SKM-1 (cell line): ENCODE results near the gene ITIH5.
"Not testable (repeated sequence)": the region's sequence is repeated elsewhere in the genome, so short reads cannot be mapped to it uniquely, and the experiment has no call there.

Experiments used
- DNase-seq: peaks from one replicate; lab custom pipeline; 2025; ENCODE audit not compliant: unreplicated experiment; lab: John Stamatoyannopoulos, UW

Gene ITIH5

DNA sequence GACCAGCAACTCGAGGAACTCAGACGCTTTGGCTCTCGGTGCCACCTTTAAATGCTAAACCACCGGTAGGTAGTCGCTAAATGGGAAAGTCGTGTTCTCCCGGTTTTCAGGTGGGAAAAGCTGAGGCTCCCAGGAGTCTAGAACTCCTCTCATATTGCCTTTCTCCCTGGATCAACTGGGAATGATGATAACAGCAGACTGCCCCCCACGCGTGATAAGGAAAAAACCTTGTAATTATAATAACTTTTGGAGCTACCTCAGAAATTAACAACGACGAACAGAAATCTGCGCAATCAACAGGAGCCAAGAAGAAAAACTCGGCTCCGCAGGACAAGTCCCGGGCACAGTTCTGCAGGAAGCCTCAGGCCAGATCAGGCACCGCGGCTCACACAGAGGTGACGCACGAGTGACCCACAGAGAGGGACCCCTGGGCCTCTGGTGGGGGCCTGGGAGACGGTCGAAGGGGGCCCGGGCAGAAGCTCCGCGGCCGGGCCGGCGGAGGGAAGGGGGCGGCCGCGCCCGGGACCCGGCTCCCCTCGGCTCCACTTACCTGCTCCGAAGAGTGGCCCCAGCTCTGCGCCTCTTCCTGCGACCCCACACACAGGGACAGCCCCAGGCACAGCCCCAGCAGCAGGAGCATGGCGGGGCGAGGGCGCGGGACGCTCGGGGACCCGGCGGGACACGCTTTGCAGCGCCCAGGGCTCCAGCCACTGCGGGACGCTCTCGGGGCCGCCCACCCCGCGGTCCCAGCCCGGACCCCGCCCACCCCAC lies at the start of gene ITIH5:
ITIH5 (minus strand) TSS at position 714 of the 771 bp plus-strand sequence; CDS start at position 640, 74 bp downstream.
- DNase-seq = no peak

DNA sequence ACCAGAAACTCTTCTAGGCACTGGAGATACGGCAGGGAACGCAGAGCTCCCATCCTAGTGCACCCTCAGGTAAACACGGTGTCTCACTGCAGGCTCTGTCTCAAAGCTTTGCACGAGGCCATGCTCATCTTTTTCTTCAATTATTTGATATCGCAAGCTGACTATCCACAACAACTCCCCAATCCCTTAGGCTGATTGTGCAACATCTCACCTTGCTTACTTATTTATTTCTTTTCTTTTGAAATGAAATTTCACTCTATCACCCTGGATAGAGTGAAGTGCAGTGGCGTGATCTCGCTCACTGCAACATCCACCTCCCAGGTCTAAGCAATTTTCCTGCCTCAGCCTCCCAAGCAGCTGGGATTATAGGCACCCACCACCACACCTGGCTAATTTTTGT lies 48.7 kb upstream of the ITIH5 start:
- no peak for DNase-seq

DNA sequence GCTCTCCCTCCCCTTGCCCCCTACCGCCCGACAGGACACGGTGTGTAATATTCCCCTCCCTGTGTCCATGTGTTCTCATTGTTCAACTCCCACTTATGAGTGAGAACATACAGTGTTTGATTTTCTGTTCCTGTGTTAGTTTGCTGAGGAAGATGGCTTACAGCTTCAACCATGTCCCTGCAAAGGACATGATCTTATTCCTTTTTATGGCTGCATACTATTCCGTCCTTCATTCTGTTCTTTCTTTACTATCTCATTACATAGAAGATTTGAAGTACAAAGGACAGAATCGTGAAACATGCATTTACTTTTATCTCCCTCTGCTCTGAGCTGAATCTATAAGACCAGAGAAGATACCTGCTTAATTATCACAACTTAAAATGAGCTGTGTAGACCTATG lies 44.3 kb upstream of the ITIH5 start:
- DNase-seq = not testable (repeated sequence)

DNA sequence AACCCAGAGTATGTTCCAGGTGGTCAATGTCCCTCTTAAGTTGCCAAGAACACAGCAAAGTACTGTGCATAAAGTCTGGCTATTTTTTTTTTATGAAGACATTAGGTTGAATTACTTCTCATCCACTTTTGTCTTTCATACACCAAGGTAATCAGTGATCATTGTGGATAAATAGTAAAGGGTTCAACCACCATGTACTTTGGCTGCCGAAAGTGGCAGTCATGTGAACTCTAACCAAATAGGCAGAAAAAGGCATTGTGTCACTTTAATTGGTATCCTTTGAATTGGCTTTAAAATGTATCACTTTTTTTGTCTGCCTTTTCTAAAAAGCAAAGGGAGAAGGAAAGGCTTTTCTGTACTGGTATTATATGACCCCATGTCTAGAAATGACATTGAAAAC lies 43.7 kb upstream of the ITIH5 start:
- DNase-seq = no peak

DNA sequence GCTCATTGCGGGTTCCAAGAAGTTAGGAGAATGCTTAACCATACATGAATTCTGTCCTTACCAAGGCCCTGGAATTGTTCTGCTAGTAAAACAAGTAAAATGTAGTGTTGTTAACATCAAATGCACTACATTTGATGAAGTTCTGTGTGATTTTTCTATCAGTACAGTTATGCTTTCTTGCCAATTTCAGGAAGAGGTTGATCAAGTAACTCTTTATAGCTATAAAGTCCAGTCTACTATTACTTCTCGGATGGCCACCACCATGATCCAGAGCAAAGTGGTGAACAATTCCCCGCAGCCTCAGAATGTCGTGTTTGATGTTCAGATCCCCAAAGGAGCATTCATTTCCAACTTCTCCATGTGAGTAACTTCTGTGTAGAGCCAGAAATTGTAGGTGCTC lies 42.1 kb upstream of the ITIH5 start:
- DNase-seq = no peak

DNA sequence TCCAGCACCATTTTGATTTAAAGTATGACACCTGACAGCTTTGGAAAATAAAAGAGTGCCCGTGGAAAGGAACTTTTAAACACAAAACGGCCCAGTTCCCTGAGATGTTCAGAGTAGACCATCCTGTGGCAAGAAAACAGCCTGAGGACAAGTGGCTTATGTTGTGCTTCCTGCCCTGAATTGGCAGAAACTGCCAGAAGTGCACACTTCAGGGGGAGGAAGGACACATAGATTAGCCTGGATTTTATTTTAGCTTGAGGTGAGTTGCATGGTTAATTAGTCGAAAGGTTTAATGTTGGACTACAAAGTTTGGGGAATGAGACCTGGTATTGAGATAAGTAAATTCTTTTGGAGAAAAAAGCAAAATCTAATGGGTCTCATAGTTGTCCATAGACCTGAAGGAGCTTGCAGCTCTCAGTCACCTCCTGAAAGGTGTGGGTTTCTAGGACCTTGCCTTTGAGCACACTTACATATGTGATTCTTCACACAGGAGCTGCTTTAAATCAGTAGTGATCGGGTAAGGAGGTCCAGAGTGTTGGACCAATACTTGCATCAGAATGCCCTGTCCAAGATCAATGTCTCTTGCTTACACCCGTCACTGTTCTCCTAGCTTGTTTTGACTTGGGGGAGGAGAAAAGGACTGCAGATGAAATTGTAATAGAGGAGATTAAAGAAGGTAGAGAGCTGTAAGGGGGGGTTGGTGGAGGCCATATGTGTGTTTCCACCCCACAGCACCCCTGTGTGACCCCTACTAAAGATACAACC lies 41.3 kb upstream of the ITIH5 start:
- no peak for DNase-seq

DNA sequence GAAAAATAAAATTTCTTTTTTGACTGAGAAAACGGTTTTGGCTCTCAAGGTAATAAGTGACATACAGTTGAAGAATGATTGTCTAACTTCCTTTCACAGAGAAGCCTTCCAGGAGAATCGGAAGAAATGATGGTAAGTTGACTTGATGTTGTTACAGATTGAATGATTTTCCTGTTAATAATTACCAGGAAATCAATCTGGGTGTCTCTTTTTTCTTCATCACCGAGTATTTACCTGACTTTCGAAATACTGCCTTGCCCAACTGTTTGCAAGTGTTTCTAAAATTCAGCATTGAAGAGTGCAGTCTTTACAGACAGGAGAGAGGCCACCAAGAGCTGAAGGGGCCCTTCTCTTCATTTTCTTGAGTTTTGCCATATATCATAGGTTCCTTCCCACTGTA lies 40.3 kb upstream of the ITIH5 start:
- no peak for DNase-seq

DNA sequence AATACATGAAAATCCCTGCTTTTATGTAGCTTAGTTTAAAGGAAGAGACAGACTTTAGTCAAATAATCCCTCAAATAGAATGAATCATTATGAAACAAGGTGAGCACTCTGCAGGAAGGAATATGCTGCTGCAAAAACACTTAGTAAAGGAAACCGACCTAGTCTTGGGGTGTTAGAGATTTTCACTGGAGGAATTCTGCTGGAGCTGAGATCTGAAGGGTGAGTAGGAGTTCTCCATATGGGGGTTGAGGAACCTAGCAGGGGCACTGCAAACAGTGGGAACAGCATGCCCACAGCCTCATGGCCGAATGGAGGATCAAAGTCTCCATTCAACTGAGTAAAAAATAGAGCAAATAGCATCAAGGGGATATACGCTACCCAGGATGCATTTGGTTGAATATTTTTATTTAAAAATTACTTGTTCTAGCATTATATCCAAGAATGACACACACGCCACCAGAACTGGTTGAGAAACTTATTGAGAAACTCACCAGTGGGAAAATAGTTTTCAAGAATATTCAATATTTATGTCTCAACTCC lies 39.8 kb upstream of the ITIH5 start:
- no peak for DNase-seq

DNA sequence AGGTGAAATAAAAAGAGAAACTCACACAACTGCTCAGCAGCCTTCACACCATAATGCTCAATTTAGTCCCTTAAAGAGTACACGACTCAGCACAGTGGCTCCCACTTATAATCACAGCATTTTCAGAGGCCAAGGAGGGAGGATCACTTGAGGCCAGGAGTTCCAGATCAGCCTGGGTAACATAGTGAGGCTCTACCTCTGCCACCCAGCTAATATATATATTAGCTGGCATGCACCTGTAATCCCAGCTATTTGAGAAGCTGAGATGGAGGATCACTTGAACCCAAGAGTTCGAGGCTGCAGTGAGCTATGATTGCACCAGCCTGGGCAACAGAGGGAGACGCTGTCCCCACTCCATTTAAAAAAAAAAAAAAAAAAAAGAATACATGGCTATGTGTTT lies 38.6 kb upstream of the ITIH5 start:
- no peak for DNase-seq

DNA sequence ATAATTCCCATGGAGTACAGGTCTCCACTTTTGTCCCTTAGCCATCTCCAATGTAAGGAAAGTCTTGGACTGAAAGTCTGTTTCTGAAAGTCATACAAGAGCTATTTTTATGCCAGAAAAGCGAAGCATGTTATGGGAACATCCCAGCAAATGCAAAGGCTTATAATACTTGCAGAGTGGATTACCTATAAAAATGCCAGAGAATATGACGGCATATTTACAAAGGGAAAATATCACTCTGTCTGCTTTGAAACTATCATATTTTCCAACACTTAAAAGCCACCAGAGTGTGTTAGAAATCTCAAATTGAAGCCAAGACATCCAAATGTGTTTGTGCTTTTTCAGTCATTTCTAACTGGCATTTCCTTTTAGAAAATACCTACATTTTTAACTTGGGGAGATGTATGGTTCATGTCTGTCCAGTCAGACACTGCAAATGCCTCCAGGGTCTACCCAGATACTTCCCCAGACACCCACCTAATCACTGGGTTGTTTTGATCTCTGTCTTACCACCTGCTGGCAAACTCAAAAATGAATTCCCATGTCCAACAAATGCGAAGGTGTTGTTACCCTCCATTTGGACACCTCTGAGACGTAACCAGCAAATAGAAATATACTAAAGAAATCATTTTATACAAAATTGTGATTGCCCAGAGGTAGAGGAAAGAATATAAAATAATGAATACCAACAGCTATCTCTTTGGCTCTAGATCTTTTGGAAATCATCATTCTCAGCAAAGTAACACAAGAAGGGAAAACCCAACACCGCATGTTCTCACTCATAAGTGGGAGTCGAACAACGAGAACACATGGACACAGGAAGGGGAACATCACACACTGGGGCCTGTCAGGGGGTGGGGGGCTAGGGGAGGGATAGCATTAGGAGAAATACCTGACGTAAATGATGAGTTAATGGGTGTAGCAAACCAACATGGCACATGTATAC lies 37.6 kb upstream of the ITIH5 start:
- DNase-seq = no peak

DNA sequence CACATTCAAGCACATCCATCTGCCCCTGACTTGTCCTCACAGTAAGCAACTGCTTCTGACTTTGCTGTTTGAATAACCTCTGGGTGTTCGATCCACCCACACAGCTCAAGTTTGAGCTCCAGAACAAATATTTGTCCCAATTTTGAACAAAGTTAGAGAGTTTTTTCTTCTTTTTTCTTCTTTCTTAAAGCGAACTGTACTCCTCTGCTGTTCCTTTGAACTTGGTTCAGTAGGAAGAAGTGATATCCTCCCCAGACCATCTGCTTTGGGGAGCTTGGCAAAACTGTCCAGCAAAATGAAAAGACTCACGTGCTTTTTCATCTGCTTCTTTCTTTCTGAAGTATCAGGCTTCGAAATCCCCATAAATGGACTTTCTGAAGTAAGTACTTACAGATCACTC lies 36.4 kb upstream of the ITIH5 start, which contains the start of gene ITIH2:
ITIH2 (plus strand) TSS at position 177 of the 400 bp plus-strand sequence; CDS start at position 296, 119 bp downstream.
- DNase-seq = no peak

DNA sequence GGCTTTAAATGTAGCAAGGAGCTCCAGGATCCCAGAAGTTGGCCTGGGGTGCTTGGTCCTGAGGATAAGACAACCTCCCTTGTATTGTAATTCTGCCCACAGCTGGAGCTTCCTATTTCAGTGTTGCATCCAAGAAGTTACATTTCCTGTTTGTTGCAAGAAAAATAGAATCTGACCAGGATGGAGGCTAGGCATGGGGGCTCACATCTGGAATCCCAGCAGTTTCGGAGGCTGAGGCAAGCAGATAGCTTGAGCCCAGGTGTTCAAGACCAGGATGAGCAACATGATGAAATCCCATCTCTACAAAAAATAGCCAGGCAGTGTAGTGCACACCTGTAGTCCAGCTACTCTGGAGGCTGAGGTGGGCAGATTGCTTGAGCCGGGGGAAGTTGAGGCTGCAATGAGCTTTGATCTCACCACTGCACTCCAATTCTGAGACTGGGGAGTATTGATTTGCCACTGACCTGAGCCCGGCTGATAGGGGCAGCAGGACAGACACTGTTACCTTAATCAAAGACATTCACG lies 35.6 kb upstream of the ITIH5 start:
- no peak for DNase-seq

DNA sequence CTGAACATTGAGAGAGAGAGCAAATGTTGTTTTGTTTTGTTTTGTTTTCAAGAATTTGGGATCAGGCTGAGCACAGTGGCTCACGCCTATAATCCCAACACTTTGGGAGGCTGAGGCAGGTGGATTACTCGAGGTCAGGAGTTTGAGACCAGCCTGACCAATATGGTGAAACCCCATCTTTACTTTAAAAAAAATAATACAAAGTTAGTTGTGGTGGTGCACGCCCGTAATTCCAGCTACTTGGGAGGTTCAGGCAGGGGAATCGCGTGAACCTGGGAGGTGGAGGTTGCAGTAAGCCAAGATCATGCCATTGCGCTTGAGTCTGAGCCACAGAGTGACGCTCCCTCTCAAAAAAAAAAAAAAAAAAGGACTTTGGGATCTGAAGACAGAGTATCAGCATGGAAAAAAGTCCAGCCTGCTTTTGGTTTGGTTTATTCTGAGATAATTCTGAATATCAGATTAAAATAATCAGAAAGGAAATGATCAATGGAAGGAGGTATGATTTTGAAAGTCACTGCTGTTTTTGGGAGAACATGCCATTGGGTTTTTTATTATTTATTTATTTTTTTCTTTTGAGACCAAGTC lies 34.5 kb upstream of the ITIH5 start:
- DNase-seq = no peak

DNA sequence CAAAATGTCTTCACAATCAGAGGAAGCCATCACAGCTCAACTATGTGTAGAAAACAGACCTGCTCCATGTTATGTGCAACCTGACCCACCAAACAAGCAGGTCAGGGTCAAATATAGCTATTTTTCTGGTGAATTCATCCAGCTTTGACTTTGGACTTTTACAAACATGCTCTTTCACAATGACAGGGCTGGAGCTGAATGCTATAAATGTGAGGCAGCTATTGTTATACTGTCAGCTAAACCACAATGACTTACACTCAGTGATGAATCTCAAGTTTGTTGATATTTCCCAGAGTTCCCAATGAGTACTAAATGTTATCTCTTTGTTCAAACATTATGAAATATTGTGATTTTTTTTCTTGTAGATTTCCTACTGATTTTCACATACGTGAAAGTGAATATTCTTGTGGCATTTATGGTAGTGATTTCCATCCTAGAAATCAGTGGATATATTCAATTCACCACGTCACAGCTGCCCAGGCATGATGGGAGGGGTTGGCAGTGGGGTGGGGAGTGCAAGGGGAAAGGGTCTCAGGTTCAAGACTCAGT lies 33.9 kb upstream of the ITIH5 start:
- no peak for DNase-seq

DNA sequence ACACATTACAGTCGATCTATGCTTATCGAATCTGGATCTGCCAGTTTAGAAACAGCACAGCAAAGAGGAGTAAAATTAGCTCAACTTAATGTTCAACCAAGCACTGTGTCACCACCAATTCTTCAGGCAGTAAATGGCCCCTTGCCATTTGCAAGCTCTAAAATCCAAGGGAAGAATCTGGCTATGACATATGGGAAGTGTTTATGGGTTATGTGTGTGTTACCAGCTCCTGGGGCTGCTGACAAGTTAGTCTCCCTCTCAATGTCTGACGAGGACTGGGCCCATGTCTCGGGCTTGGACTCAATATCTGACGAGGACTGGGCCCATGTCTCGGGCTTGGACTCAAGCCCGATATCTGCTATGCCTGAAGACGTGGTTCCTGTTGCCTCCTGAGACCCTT lies 30.7 kb upstream of the ITIH5 start:
- no peak for DNase-seq

DNA sequence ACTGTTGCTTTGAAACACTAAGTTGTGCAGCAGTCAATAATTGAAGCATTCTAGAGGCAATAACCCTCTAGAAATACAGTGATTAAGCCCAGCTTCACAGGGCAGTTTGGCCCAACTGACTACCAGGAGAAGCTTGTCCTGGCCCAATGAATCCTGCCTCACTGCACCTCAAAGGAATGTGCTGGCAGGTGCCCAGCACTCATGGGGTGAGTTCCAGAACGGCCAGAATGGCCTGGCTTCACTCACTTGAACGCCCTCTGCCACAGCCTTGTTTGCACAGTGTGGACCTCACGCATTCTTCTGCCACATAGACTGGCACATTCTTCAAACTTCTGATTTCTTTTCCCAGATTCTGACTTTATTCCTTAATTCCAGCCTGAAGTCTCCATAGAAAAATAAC lies 29.8 kb upstream of the ITIH5 start:
- DNase-seq = no peak

DNA sequence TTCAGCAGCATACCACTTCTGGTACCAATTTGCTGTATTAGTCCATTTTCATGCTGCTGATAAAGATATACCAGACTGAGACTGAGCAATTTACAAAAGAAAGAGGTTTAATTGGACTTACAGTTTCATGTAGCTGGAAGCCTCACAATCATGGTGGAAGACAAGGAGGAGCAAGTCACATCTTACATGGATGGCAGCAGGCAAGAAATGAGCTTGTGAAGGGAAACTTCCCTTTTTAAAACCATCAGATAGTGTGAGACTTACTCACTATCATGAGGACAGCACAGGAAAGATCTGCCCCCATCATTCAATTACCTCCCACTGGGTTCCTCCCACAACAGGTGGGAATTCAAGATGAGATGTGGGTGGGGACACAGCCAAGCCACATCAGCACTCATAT lies 26.4 kb upstream of the ITIH5 start:
- DNase-seq = not testable (repeated sequence)

DNA sequence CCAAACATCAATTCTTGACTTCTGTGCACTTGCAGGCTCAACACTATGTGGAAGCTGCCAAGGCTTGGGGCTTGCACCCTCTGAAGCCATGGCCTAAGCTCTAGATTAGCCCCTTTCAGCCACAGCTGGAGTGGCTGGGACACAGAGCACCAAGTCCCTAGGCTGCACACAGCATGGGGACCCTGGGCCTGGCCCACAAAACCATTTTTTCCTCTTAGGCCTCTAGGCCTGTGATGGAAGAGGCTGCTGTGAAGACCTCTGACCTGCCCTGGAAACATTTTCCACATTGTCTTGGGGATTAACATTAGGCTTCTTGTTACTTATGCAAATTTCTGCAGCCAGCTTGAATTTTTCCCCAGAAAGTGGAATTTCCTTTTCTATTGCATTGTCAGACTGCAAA lies 25.6 kb upstream of the ITIH5 start:
- DNase-seq = not testable (repeated sequence)

DNA sequence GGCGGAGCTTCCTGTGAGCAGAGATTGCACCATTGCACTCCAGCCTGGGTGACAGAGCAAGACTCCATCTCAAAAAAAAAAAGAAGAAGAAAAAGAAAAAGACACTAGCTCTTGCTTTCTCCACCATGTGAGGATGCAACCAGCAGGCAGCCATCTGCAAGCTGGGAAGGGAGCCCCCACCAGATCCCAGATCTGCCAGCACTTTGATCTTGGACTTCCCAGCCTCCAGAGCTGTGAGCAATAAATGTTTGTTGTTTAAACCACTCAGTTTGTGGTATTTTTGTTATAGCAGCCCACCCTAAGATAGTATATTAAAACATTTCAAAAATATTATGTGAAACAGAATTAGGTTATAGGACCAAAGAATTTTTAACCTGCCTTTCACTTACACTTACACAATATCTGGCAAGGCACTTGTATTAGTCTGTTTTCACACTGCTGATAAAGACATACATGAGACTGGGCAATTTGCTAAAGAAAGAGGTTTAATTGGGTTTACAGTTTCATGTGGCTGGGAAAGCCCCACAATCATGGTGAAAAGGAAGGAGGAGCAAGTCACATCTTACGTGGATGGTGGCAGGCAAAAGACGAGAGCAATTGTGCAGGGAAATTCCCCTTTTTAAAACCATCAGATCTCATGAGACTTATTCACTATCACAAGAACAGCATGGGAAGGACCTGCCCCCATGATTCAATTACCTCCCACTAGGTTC lies 24.3 kb upstream of the ITIH5 start:
- DNase-seq = not testable (repeated sequence)
